Hepatocyte (in vitro differentiated cells): Measurements from ENCODE around the gene TMEM201. TPM values are rescaled to one million over a fixed set of nuclear protein-coding genes. Genes with fewer than 3 reads are reported as not detected.

Experiments
- DNase-seq: peaks from one replicate; pipeline ENCODE4 v3.0.0-alpha.2; 2016; ENCODE audit warnings: low spot score
- H2AFZ ChIP-seq: fragments of 200-600 bp; sonication (generic); 2 replicates; pipeline ENCODE4 v1.6.0; 2016; ENCODE audit warnings: antibody characterized with exemption, mild to moderate bottlenecking
- H3K27ac ChIP-seq: fragments of 200-600 bp; sonication (generic); 2 replicates; pipeline ENCODE4 v1.5.1; 2016; ENCODE audit warnings: mild to moderate bottlenecking
- H3K27me3 ChIP-seq: fragments of 200-600 bp; sonication (generic); 2 replicates; pipeline ENCODE4 v1.6.1; 2016
- H3K36me3 ChIP-seq: fragments of 200-600 bp; sonication (generic); replicated peaks from 2 replicates; pipeline ENCODE4 v1.5.1; 2016; ENCODE audit warnings: low read depth; ENCODE audit not compliant: insufficient read depth
- H3K4me1 ChIP-seq: fragments of 200-600 bp; sonication (generic); 2 replicates; pipeline ENCODE4 v1.5.1; 2016; ENCODE audit warnings: mild to moderate bottlenecking, moderate library complexity; ENCODE audit not compliant: insufficient read depth
- H3K4me2 ChIP-seq: fragments of 200-600 bp; sonication (generic); 2 replicates; pipeline ENCODE4 v1.6.0; 2016
- H3K4me3 ChIP-seq: fragments of 200-600 bp; sonication (generic); 2 replicates; pipeline ENCODE4 v1.5.1; 2016; ENCODE audit warnings: mild to moderate bottlenecking
- H3K79me2 ChIP-seq: fragments of 200-600 bp; sonication (generic); 2 replicates; pipeline ENCODE4 v1.6.0; 2017; ENCODE audit warnings: mild to moderate bottlenecking
- H3K9me2 ChIP-seq: fragments of 200-600 bp; sonication (generic); replicated peaks from 2 replicates; pipeline ENCODE4 v1.6.0; 2017; ENCODE audit warnings: mild to moderate bottlenecking; ENCODE audit not compliant: insufficient read depth
- H3K9me3 ChIP-seq: fragments of 200-600 bp; sonication (generic); 2 replicates; pipeline ENCODE4 v1.5.1; 2016; ENCODE audit warnings: low read depth, mild to moderate bottlenecking
- H4K20me1 ChIP-seq: fragments of 200-600 bp; sonication (generic); 2 replicates; pipeline ENCODE4 v1.6.0; 2016; ENCODE audit warnings: mild to moderate bottlenecking; ENCODE audit not compliant: insufficient read depth, poor library complexity, severe bottlenecking
- CTCF ChIP-seq: fragments of 200-600 bp; sonication (generic); IDR thresholded peaks from 2 replicates; pipeline ENCODE4 v1.5.1; 2016; ENCODE audit warnings: antibody characterized with exemption, mild to moderate bottlenecking; ENCODE audit not compliant: poor library complexity
- EZH2 ChIP-seq: fragments of 200-600 bp; sonication (generic); IDR thresholded peaks from 2 replicates; pipeline ENCODE4 v1.6.1; 2016; ENCODE audit warnings: antibody characterized with exemption, mild to moderate bottlenecking, borderline replicate concordance
- EZH2phosphoT487 ChIP-seq: fragments of 200-600 bp; sonication (generic); IDR thresholded peaks from one replicate; pipeline ENCODE4 v1.6.1; 2018; ENCODE audit warnings: antibody characterized with exemption, mild to moderate bottlenecking, low read depth, moderate library complexity; ENCODE audit not compliant: unreplicated experiment, severe bottlenecking
- WGBS: methylation state at CpG from one replicate; pipeline ENCODE4 v1.1.6; 2016; ENCODE audit warnings: low lambda C conversion rate; ENCODE audit errors: missing lambda C conversion rate; 5-methylcytosine and 5-hydroxymethylcytosine counted together
- polyA plus RNA-seq: library from polyadenylated mRNA; unstranded; fragments of >200 nt; fragmentation: Nextera tagmentation; extraction: Ambion mirVana; gene quantifications from 2 replicates; pipeline ENCODE4 v1.2.1, GENCODE V29; 2016
- total RNA-seq: library from RNA; depleted of rRNA; stranded (reverse); fragments of >200 nt; gene quantifications from 2 replicates; pipeline ENCODE4 v1.2.3, GENCODE V29; 2014

Gene TMEM201
- total and polyA plus RNA-seq, 2 experiments from 2014 or later: 3.7 to 11.2 TPM

GRCh38 chr1:9612162-9612845, 23.6 kb downstream of the TMEM201 start:
- DNase-seq: no peak
- no peaks in the 10 kb centered on the region for H3K27me3 ChIP-seq
- H3K9me3 ChIP-seq: no peaks in the 10 kb centered on the region
- no peaks in the 10 kb centered on the region for H3K79me2 ChIP-seq
- H3K9me2 ChIP-seq: no peaks in the 10 kb centered on the region
- no peaks in the 10 kb centered on the region for H3K36me3 ChIP-seq
- H2AFZ ChIP-seq: no peak overlapping the region
- no peaks in the 10 kb centered on the region for H3K4me1 ChIP-seq
- H4K20me1 ChIP-seq: no peaks in the 10 kb centered on the region
- no peak overlapping the region for H3K4me3 ChIP-seq
- WGBS: 94% methylated on average over 11 of the region's 11 CpGs
- no peak overlapping the region for H3K4me2 ChIP-seq
- TF ChIP-seq CTCF (no peak), EZH2 (no peak), EZH2phosphoT487 (no peak)
- H3K27ac ChIP-seq: no peak overlapping the region

GRCh38 chr1:9612871-9613624, 24.3 kb downstream of the TMEM201 start:
- Histone ChIP-seq H4K20me1 (no peaks in the 10 kb centered on the region), H2AFZ (no peak overlapping the region), H3K36me3 (no peaks in the 10 kb centered on the region), H3K4me2 (no peak overlapping the region), H3K4me1 (no peaks in the 10 kb centered on the region), H3K27me3 (no peaks in the 10 kb centered on the region), H3K27ac (no peak overlapping the region), H3K9me3 (no peaks in the 10 kb centered on the region), H3K9me2 (no peaks in the 10 kb centered on the region), H3K4me3 (no peak overlapping the region), H3K79me2 (no peaks in the 10 kb centered on the region)
- WGBS: 96% methylated on average over 20 of the region's 20 CpGs
- TF ChIP-seq EZH2phosphoT487: no peak
- TF ChIP-seq CTCF: no peak
- no peak for TF ChIP-seq EZH2
- DNase-seq: no peak

GRCh38 chr1:9613625-9614299, 25.1 kb downstream of the TMEM201 start:
- no peak for DNase-seq
- no peaks in the 10 kb centered on the region for H3K36me3 ChIP-seq
- H3K27ac ChIP-seq: no peak overlapping the region
- H3K4me2 ChIP-seq: no peak overlapping the region
- no peaks in the 10 kb centered on the region for H4K20me1 ChIP-seq
- no peaks in the 10 kb centered on the region for H3K27me3 ChIP-seq
- H3K79me2 ChIP-seq: no peaks in the 10 kb centered on the region
- no peak overlapping the region for H3K4me3 ChIP-seq
- H3K4me1 ChIP-seq: no peaks in the 10 kb centered on the region
- H2AFZ ChIP-seq: no peak overlapping the region
- 95% methylated on average over 17 of the region's 17 CpGs for WGBS
- TF ChIP-seq EZH2phosphoT487 (no peak), EZH2 (no peak), CTCF (no peak)
- H3K9me3 ChIP-seq: no peaks in the 10 kb centered on the region
- no peaks in the 10 kb centered on the region for H3K9me2 ChIP-seq
